Germinal center (tissue), 1 donor: ENCODE measurements around the gene CYP26A1.
"Not testable (repeated sequence)": the region's sequence is repeated elsewhere in the genome, so short reads cannot be mapped to it uniquely, and the experiment has no call there.

Source experiments
- DNase-seq: peaks from one replicate; pipeline ENCODE4 v3.0.0; 2012; ENCODE audit warnings: mixed read lengths, low spot score

Gene CYP26A1

DNA sequence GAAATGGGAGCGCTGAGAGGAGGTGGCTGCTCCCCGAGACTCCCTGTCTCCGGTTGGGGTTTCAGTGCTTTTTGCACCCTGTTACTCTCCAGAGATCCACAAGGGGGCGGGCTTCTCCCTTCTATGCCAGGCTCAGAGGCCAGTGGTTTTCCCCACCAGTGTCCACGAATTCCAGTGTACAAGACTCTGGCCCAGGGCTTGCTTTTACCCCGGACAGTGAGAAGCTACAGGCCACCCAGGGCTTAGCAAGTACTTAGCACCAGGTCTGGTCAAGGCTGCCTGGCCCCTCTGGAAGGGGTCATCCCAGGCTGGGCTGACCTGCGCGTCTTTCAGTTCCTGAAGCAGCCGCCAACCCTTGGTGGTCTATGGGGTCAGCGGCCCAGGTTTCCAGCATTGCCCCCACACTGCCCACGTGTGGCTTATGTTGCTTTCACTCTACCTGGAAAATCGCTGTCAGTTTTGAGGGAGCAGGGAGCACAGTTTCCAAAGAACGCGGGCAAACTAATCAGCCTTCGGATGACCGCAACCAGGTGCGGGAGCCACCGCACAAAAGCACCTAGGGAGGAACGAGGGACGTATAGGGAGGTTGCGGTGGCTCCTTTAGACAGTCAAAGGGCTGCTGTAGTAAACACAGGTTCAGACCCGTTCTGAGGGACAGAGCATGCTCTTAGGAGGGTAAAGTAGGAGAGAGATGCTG lies 6.8 kb downstream of the CYP26A1 start:
- DNase-seq = peak; percentile 81

DNA sequence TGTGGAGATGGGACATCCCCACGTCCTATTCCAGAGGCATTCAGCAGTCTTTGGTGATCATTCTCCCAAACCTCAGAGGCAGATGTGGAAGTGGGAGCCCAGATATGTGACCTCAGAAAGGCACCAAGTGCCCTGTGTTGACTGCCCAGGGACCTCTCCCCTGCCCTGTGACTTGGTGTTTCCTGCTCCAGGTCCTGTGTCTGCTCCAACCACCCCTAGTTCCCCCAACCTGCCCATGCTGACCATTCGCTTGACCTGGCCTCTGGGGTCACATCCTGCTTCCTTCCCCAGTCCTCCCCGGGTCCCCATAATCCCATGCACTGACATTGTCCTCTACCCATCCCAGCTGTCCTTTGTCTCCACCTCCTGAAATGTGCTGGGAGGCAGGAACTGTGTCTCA lies 7.6 kb downstream of the CYP26A1 start:
- no peak for DNase-seq

DNA sequence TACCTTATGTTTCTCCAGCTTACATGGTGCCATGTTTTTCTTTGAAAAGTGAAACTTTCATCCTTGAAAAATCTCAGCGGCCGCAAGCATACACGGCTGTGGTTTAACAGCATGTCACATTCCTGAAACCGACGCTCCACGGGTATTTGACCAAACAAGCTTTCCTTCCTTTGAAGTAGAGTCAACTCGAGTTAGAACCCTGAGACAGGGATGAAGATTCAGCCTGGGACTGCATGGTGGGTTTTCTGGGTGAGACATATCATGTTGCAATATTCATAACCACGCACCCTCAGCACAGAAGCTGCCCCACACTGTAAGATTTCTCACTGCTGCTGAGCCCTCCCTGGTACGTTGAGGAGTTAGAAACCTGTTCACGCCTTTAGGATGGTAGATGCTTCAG lies 8.1 kb downstream of the CYP26A1 start:
- DNase-seq = no peak

DNA sequence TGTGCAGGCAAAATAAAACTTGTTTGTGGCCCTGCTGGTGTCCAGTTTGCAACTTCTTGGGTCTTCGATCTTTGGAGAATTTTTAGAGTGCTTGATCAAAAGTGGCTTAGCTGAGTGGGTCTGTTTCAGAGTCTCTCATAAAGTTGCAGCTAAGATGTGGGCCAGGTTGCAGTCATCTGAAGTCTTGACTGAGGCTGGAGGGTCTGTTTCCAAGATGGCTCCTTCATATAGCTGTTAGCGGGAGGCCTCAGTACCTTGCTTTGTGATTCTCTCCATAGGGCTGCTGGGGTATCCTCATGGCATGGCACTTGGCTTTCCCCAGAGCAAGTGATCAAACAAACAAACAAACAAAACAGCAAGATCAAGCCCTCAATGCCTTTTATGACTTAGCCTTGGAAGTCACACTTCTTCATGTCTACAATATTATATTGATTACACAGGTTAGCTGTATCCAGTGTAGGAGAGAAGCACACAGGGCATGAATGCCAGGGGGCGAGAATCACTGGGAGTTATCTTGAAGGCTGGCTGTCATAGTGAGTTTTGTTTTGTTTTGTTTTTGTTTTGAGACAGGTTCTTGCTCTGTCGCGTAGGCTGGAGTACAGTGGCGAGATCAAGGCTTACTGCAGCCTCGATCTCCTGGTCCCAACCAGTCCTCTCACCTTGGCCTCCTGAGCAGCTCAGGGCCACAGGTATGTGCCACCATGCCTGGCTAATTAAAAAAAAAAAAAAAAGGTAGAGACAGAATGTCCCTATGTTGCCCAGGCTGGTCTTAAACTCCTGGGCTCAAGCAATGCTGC lies 10.2 kb downstream of the CYP26A1 start:
- no peak for DNase-seq

DNA sequence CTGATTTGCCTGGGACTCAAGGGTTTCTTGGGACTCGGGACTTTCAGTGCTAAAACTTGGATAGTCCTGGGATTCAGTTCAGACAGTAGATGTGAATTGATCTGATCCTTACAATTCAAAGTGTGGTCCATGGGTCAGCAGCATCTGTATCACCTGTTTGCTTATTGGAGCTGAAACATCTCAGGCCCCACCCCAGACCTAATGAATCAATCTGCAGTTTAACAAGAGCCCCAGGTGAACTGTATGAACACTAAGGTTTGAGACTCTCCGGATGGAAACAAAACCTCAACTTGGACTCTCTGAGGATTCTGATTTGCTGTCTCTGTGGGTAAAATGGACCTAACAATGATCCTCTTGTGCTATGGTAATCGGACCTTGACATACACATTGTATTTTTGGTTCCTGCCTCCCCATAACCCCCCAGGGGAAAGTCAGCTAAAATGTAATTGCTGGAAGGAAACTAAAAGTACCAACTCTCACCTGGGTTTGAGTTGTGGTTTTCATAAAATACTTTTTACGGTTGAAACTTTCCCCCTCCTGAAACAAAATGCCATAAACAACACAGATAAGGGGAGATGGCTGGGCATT lies 11.7 kb downstream of the CYP26A1 start:
- no peak for DNase-seq

DNA sequence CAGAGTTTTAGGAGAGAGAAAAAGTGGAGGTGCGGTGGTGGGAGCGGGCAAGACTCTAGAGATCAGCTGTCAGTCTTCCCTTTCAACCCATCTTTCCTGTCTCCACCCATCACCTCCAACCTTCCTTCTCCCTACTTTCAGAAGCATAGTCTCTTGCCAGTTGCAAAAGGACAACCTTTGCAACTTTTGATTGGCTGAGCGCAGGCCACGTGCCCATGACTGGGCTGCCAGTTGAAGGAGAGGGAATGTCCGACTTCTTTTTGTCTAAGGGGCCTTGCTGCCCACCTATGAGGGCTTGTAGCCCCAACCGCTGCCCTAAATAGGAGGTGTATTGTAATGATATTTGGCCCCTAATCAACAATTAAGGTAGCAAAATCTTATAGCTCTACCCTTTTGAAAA lies 12.6 kb downstream of the CYP26A1 start:
- no peak for DNase-seq

DNA sequence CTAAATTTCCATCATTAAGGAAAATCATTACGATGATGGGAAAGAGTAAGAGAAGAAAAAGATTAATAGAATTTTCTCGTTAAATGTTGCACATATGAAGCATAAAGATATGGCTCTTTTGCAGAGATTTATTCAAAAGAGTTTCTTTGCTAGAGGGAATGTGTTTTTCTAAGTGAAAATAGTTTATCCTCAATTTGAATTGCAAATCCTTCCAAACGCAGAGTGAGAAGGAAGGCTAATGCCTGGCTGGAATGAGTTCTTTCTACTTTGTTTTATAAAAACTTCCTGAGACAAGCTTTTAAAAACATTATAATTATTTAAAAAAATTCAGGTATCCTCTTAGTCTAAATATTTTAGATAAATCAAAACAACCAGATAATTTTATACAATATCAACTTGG lies 14.2 kb downstream of the CYP26A1 start:
- DNase-seq = no peak

DNA sequence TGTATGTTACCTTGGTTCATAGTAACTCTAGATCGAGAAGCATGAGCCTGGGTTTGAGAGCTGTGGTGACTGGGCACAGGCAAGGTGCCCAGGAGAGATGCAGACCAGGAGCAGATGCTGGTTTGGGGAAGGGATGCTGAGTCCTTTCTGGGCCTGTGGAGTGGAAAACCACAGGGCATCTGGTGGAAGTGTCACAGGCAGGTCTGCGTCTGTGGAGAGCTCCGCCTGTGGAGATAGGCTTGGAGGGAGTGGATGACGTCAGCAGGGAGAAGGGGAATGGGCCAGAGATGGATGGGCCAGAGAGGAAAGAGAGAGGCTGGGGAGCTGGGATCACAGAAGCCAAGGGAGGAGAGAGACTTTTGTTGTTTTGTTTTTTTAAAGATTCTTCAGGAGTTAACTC lies 14.8 kb downstream of the CYP26A1 start:
- no peak for DNase-seq

DNA sequence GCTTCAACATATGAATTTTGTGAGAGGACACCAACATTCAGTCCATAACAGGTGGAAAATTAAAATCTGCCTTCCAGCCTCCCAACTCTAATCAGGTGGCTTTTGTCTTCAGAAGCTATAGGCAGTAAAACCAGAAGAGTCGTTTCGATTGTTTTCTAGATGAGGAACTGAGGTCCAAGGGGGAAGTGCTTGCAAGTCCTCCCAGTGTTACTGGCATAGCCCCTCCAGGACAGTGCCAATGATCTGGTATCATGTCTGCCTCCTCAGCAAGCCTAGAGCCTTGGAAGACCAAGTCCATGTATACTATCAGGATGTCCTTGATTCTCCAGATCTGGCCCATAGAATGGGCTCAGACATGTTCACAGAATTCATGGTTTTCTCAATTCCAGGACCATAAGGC lies 16.9 kb downstream of the CYP26A1 start:
- DNase-seq = no peak

DNA sequence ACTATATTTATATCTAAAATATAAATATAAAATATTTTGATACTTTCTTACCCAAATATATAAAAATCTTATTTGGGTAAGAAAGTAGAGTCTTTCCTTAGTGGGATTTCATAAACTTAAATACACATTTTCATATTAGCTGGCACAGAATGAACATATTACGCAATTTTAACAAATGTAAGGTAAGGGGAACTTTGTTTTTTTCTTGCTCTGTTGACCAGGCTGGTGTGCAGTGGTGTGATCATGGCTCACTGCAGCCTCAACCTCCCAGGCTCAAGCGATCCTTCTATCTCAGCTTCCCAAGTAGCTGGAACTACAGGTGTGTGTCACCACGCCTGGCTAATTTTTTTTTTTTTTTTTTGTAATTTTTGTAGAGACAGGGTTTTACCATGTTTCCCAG lies 18.3 kb downstream of the CYP26A1 start:
- DNase-seq = no peak

DNA sequence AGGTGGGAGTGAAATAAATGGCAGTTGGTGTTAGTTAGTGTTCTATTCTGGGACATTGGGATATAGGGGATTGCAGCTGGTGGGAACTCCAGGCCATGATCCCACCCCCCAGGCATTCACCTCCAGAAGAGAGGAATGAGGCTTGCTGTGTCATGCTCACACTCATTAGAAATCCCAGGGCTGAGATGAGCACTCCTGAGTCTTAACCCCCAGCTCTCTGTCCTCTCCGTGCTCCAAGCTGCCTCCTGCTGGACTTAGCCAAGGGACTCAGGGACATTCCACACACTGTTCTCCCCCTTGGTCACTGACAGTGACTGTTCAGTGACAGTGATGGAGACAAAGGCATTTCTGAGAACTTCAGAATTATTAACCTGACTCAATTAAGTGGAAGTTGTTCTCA lies 21.5 kb downstream of the CYP26A1 start:
- no peak for DNase-seq

DNA sequence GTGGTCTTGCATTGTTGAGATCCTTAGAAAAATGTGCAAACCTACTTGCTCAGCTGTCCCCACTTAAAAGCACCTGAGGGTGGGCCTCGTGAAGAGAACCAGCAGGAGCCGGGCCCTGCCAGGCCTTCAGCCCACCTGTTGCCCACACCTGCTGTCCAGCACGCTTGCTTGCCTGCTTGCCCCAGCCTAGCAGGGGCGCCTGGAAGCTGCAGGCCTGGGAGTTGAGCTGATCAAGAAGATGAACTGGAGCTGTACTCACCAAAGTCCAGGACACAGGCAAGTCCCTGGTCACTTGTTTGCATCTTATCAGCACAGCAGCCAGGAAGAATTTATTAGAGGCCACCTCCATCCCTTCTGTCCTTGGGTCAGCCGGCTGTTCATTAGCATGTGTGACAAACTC lies 23.2 kb downstream of the CYP26A1 start:
- DNase-seq = no peak

DNA sequence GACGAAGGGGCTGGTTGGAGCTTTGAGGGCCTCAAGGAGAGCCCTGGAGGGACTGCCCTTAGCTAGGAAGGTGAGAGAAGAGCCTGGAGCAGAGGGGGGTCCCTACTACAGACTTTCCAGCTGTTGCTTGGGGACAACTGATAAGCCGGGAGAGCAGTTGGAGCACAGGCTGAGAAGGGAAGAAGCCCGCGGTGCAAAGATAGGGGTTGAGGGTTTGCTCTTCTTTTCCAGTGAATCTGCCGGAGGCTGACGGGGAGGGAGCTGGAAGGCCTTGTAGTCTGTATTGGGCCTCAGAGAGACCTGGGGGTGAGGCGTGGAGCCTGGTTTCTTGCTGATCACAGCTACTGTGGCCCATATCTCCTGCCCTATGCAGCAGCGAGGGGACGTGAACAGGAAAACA lies 23.7 kb downstream of the CYP26A1 start:
- no peak for DNase-seq

DNA sequence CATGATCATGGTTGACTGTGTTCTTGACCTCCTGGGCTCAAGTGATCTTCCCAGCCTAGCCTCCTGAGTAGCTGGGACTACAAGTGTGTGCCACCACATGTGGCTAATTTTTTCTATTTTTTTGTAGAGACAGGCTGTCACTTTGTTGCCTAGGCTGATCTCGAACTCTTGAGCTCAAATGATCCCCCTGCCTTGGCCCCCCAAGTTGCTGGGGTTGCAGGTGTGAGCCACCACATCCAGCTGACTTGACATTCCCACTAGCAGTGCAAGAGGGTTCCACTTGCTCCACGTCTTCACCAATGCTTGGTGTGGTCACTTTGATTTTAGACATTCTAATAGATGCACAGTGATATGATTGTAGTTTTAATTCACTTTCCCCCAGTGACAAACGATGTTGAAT lies 25.1 kb downstream of the CYP26A1 start:
- DNase-seq = no peak

DNA sequence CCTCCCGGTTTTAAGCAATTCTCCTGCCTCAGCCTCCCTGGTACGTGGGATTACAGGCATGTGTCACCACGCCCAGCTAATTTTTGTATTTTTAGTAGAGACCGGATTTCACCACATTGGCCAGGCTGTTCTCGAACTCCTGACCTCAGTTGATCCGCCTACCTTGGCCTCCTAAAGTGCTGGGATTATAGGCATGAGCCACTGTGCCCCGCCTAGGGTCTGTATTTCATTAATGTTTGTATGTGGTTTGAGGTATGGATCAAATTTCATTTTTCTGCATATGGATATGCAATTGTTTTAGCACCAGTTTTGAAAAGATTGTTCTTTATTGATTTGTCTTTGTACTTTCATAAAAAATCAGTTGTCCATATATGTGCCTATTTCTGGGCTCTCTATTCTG lies 26.0 kb downstream of the CYP26A1 start:
- DNase-seq = no peak

DNA sequence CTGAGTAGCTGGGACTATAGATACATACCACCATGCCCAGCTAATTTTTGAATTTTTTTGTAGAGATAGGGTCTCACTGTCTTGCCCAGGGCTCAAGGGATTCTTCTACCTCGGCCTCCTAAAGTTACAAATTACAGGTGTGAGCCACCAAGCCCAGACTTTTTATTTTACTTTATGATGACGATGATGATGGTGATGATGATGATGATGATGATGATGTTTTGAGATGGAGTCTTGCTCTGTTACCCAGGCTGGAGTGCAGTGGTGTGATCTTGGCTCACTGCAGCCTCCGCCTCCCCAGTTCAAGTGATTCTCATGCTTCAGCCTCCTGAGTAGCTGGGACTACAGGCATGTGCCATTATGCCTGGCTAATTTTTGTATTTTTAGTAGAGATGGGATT lies 27.5 kb downstream of the CYP26A1 start:
- DNase-seq = not testable (repeated sequence)

DNA sequence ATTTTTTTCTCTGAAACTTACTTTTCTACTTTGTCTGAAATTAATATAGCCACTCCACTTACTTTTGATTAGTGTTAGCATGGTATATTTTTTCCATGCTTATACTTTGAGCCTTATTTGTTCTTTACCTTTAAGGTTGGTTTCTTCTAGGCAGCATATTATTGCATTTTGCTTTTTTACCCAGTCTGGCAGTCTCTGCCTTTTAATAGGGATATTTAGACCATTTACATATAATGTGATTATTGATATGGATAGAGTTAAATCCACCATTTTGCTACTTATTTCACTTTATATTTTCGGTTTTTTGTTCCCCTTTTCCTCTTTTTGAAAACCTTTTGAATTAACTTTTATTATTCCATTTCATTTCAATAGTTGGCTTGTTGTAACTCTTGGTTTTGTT lies 30.3 kb downstream of the CYP26A1 start:
- DNase-seq = no peak

DNA sequence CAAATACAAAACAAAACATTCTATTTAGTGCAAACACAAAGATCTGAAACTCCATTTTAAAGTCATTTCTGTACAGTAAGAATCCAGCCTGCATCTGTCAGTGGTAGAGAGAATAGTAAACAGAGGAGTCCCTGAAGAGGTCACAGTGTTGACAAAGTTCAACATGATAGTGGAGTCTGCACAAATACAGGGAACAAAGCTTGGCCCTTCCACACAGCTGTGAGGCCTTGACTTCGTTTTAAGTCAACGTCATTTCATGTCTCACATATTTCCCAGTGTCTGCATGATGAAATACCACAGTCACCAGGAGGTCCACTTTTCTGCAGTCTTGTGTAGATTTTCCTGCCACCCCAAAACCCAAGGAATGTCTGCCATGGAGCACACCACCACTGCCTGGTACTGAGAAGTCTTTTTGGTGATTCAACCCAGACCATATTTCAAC lies 33.0 kb downstream of the CYP26A1 start:
- DNase-seq = no peak

DNA sequence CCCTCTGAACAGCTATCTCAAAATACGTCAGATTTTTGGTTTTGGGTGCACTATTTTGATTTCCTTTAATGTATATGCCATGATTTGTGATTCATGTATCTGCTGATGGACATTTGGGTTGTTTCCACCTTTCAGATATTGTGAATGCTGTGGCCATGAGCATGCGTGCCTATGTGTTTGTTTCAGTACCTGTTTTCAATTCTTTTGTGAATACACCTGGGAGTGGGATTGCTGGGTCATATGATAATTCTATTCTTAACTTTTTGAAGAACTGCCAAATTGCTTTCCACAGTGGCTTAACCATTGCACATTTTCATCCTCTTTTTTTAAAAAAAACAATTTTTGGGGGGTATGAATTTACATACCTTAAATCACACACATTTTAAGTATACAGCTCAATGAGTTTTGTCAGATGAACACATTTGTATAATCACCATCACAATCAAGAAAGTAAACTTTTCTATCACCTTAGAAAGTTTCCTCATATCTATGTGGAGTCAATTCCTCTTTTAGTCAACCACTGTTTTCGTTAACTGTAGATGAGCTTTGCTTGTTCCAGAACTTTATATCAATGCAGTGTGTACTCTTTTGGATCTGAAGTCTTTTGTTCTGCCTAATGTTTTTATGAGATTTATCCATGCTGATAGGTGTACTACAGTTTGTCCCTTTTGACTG lies 36.9 kb downstream of the CYP26A1 start:
- no peak for DNase-seq

DNA sequence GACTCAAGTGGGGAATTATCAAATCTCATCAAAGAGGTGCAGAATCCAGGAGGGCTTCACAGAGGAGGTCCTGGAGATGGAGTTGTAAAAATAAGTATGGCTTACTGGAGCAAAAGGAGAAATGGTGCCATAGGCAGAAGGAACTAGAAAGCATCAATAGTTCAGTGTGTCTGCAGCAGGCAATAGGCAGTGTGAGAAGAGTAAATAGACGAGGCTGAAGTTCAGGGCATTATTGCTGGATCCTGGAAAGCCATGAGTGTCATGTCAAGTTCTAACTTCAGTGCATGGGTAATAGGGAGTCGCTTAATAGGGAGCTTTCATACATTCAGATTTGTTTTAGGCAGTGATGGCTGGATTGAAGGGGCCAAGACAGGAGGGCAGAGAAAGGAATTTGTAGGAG lies 39.3 kb downstream of the CYP26A1 start:
- DNase-seq = no peak

DNA sequence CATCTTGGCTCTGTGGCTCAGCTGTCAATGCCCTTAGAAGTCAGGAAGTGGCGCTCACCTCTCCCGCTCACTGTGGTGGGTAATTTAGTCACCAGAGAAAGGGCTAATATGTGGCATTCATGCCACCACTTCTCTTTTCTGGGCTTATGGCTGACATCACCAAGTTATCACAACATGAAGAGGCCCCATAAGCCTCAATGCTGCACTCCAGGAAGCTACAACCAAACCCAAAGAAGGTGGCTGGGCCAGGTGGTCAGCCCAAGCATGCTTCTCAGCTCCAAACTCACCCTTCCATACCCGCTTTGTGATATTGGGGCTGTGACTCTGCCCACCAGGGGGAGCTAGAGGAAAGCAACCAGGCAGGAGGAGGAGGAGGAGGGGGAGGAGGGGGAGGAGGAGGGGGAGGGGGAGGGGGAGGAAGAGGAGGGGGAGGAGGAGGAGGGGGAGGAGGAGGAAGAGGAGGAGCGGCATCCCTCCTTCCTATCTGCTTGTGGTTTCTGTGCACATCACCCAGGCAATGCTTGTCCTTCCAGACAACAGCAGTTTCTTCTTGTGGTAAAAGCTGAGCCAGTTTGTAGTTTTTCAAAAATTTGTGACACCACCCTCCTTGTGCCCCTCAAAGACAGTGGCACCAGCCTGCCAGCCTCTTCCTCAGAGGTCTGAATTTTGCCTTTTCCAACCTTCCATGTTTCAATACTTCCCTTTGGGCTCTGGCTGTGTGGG lies 42.1 kb downstream of the CYP26A1 start:
- DNase-seq = peak; percentile 76

DNA sequence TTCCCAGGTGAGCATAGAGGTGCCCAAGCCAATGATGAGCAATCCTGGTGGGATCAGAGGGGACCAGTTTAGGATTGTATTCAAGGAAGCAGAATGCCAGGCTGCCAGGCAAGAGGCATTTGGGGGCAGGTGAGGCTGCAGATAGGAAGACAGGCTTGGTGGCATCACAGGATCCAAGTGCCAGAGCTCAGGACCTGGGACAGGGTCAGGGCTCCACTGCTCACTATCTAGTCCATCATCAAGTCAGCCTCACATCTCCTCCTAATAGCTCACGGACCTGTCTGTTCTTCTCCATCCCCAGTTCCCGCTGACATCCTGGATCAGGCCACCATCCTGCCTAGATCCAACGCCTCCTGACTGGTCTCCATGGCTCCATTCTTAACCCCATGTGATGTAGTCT lies 47.6 kb downstream of the CYP26A1 start:
- no peak for DNase-seq
